AG09309 (cell line): ENCODE measurements around the gene YRDC.

Experiments
- DNase-seq: peaks from one replicate; pipeline ENCODE4 v3.0.0-alpha.2; 2010; ENCODE audit warnings: low read depth
- H3K4me3 ChIP-seq: 2 replicates; pipeline ENCODE4 v1.5.1; 2011; ENCODE audit warnings: mild to moderate bottlenecking, low read depth, low read length, moderate library complexity; ENCODE audit not compliant: control insufficient read depth
- CTCF ChIP-seq: IDR thresholded peaks from 2 replicates; pipeline ENCODE4 v1.5.1; 2011; ENCODE audit warnings: mild to moderate bottlenecking, low read depth, low read length, inconsistent platforms; ENCODE audit not compliant: insufficient read depth, control insufficient read depth; ENCODE audit errors: missing control alignments

Gene YRDC

GRCh38 chr1:37849480-37849879 lies 41.5 kb upstream of the YRDC start:
- no peak for TF ChIP-seq CTCF
- no peak overlapping the region for H3K4me3 ChIP-seq
- no peak for DNase-seq

GRCh38 chr1:37846647-37847339 lies 38.8 kb upstream of the YRDC start:
- TF ChIP-seq CTCF, result no peak
- no peak overlapping the region for H3K4me3 ChIP-seq
- DNase-seq, result no peak

GRCh38 chr1:37845786-37846185 lies 37.8 kb upstream of the YRDC start:
- no peak for TF ChIP-seq CTCF
- no peak overlapping the region for H3K4me3 ChIP-seq
- DNase-seq, result no peak

- H3K4me3 ChIP-seq, result no peak overlapping the region
- DNase-seq, result no peak
- no peak for TF ChIP-seq CTCF
Measured at GRCh38 chr1:37845049-37845646, 37.1 kb upstream of the YRDC start.

GRCh38 chr1:37844536-37844935 lies 36.5 kb upstream of the YRDC start:
- no peak for TF ChIP-seq CTCF
- DNase-seq, result no peak
- no peak overlapping the region for H3K4me3 ChIP-seq

GRCh38 chr1:37841652-37842051 lies 33.6 kb upstream of the YRDC start:
- DNase-seq, result no peak
- no peak overlapping the region for H3K4me3 ChIP-seq
- TF ChIP-seq CTCF, result no peak

GRCh38 chr1:37840711-37841110 lies 32.7 kb upstream of the YRDC start:
- TF ChIP-seq CTCF, result no peak
- no peak for DNase-seq
- no peak overlapping the region for H3K4me3 ChIP-seq
